BJ (cell line): ENCODE measurements around the gene TSPAN14. TPM values are rescaled to one million over a fixed set of nuclear protein-coding genes. Genes with fewer than 3 reads are reported as not detected.

Experiments
- CTCF ChIA-PET: fragments of 350-600 bp; formaldehyde crosslinking; extraction: SDS; loops from one replicate; lab custom pipeline; 2021; ENCODE audit warnings: antibody characterized with exemption, inconsistent platforms; lab: Yijun Ruan, JAX
- POLR2A ChIA-PET: fragments of 300-600 bp; sonication (Branson Sonifier 250); formaldehyde crosslinking; extraction: SDS; loops from one replicate; lab custom pipeline; 2021; ENCODE audit warnings: antibody characterized with exemption; lab: Charles Lee
- DNase-seq: peaks from one replicate; pipeline ENCODE4 v3.0.0-alpha.2; 2011; ENCODE audit warnings: low read depth
- H3K27me3 ChIP-seq: 2 replicates; pipeline ENCODE4 v1.6.0; 2011; ENCODE audit warnings: low read length; ENCODE audit not compliant: control insufficient read depth, insufficient read depth
- H3K36me3 ChIP-seq: 2 replicates; pipeline ENCODE4 v1.5.1; 2011; ENCODE audit warnings: low read length; ENCODE audit not compliant: control insufficient read depth, insufficient read depth
- H3K4me3 ChIP-seq: 2 replicates; pipeline ENCODE4 v1.5.1; 2011; ENCODE audit warnings: low read depth, mild to moderate bottlenecking, control low read depth, low read length
- polyA plus RNA-seq: library from polyadenylated mRNA; depleted of rRNA; stranded (reverse); fragments of >200 nt; gene quantifications from 2 replicates; pipeline ENCODE4 v1.2.3, GENCODE V29; 2011
- TF ChIP-seq, protein P1 (sequence below): IDR thresholded peaks from 2 replicates; pipeline ENCODE4 v1.5.1; 2011; ENCODE audit warnings: low read depth, mild to moderate bottlenecking, control low read depth, inconsistent platforms, low read length, moderate library complexity; ENCODE audit not compliant: insufficient read depth

TSPAN14 gene
- polyA plus RNA-seq, 1 experiment: 33.3 TPM

DNA sequence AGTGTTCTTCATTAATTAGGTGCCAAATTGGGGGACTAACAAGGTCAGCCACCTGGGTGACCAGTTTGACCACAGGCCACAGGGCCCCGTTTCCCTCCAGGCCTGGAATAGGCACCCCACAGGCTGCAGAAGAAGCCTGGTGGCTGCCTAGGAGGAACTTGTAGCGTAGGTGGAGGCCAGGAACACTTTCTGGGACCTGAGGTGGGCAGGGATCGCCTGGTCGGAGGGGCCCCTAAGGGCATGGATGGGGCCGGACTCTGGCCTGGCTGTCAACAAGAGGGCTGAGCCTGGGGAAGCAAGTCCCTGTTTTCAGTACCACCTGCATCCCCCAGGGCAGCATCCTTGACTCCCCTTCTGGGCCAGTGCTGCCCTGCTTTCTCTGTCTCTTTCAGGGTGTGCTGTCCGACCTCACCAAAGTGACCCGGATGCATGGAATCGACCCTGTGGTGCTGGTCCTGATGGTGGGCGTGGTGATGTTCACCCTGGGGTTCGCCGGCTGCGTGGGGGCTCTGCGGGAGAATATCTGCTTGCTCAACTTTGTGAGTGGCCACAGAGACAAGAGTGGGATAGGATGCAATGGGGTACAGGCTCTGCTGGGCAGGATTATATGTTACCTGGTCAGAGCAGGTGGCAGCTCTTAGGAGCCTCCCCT is 52.9 kb downstream of the TSPAN14 start:
- Histone ChIP-seq H3K27me3 (no peaks in the 10 kb centered on the region), H3K36me3 (peaks cover 5% of the 10 kb centered on the region), H3K4me3 (no peak overlapping the region)
- CTCF ChIA-PET: interaction anchor here (1.1 to 19.0 kb wide), 3 partner anchors 8 to 129 kb away, joined by 3 to 661 read pairs (median 21); partner anchors contain the start of gene TSPAN14
- DNase-seq: no peak
- POLR2A ChIA-PET: no interaction called here
- TF ChIP-seq, protein P1, sequence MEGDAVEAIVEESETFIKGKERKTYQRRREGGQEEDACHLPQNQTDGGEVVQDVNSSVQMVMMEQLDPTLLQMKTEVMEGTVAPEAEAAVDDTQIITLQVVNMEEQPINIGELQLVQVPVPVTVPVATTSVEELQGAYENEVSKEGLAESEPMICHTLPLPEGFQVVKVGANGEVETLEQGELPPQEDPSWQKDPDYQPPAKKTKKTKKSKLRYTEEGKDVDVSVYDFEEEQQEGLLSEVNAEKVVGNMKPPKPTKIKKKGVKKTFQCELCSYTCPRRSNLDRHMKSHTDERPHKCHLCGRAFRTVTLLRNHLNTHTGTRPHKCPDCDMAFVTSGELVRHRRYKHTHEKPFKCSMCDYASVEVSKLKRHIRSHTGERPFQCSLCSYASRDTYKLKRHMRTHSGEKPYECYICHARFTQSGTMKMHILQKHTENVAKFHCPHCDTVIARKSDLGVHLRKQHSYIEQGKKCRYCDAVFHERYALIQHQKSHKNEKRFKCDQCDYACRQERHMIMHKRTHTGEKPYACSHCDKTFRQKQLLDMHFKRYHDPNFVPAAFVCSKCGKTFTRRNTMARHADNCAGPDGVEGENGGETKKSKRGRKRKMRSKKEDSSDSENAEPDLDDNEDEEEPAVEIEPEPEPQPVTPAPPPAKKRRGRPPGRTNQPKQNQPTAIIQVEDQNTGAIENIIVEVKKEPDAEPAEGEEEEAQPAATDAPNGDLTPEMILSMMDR: no peak

DNA sequence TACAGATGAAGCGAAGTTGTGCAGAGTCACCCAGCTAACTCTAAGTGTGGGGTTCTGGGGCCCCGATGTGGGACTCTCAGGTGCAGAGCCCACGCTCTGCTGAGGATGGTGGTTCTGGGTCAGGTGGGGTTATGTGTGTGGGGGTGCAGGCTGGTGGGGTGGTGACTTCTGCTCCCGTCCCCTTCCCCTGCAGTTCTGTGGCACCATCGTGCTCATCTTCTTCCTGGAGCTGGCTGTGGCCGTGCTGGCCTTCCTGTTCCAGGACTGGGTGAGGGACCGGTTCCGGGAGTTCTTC is 54.9 kb downstream of the TSPAN14 start:
- POLR2A ChIA-PET: no interaction called here
- CTCF ChIA-PET: interaction anchor here (0.6 to 19.0 kb wide), 5 partner anchors 10 to 572 kb away, joined by 3 to 661 read pairs (median 3); partner anchors contain the start of gene TSPAN14

DNA sequence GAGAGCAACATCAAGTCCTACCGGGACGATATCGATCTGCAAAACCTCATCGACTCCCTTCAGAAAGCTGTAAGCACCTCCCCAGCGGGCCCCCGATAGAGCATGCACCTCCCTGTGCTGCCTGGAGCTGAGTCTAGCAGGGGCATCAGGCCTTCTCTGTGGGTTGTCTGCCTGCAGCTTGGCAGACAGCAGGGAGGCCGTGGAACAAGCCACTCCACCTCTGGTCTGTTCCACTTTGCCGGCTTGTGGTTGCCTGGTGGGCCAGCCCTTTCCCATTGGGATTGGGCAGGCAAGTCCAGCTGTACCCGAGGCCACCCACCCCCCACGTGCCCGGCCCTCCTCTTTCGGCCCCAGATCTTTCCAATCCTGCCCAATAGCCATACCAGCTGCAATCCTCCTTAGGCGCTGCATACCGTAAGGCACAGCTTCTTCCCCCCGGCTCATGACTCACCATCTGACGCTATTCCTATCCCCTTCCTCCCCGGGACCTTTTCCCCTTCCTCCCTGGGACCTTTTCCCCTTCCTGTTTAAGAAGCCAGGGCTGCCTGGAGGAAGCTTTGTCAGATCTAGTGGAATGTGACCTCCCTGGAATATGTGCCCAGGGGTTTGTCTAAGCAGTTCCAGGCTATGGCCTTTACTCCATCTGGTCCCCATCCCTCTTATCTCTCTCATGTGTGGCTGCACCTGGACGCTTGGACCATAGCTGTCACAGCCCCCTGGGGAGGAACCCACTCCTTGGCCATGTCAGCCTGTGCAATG is 55.5 kb downstream of the TSPAN14 start:
- peaks cover 13% of the 10 kb centered on the region for H3K36me3 ChIP-seq
- H3K4me3 ChIP-seq: no peak overlapping the region
- no peaks in the 10 kb centered on the region for H3K27me3 ChIP-seq
- TF ChIP-seq, protein P1: no peak
- CTCF ChIA-PET: interaction anchor here (0.6 to 19.0 kb wide), 5 partner anchors 11 to 573 kb away, joined by 3 to 661 read pairs (median 3); partner anchors contain the start of gene TSPAN14
- peak; percentile 38 for DNase-seq
- POLR2A ChIA-PET: no interaction called here

More for the DNA sequence above, 54.9 kb downstream of the TSPAN14 start:
- TF ChIP-seq, protein P1: no peak
- peaks cover 9% of the 10 kb centered on the region for H3K36me3 ChIP-seq
- H3K27me3 ChIP-seq: no peaks in the 10 kb centered on the region
- no peak for DNase-seq
- H3K4me3 ChIP-seq: no peak overlapping the region

DNA sequence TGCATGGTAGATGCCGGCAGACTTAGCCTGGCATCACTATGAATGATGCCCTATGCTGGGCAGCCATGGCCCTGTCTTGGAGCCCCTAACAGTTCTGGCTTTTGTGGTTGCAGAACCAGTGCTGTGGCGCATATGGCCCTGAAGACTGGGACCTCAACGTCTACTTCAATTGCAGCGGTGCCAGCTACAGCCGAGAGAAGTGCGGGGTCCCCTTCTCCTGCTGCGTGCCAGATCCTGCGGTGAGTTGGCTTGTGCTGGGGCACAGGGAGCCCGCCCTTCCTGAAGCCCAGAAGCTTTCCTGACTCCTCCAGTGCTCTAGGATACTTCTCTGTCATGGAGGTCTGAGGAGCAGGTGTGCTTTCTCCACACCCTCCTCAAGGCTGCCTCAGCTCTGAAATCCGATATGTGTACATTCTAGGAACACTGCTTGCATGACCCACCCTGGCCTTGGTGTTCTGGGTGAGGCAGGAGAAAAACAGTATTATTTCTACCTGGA is 58.0 kb downstream of the TSPAN14 start:
- TF ChIP-seq, protein P1: no peak
- no peak for DNase-seq
- Histone ChIP-seq H3K27me3 (no peaks in the 10 kb centered on the region), H3K36me3 (peaks cover 14% of the 10 kb centered on the region), H3K4me3 (no peak overlapping the region)
- CTCF ChIA-PET: interaction anchor here (0.7 to 19.0 kb wide), 2 partner anchors 26 to 61 kb away, joined by 3 to 661 read pairs; partner anchors contain the start of gene TSPAN14
- POLR2A ChIA-PET: no interaction called here

DNA sequence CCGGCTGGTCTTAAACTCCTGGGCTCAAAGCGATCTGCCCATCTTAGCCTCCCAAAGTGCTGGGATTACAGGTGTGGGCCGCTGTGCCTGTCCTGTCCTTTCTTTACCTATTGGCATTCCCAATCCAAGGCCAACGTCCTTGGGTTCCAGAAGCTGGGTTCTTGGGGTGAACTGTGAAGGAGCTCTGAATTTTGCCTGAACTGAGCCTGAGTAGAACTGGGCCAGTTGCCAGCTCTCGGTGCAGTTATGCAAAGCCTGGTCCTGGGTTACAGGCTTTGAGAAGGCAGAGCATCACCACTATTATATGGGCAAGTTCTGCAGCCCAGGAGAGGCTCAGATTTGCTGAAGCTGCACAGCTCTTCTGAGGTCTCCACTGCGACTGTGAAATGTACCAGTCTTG is 59.0 kb downstream of the TSPAN14 start:
- no peak for DNase-seq
- TF ChIP-seq, protein P1: no peak
- ChIA-PET CTCF (interaction anchor here (4.3 to 19.0 kb wide), 2 partner anchors 7 to 62 kb away, joined by 21 to 661 read pairs; partner anchors contain the start of gene TSPAN14), POLR2A (no interaction called here)
- Histone ChIP-seq H3K27me3 (no peaks in the 10 kb centered on the region), H3K4me3 (no peak overlapping the region), H3K36me3 (peaks cover 16% of the 10 kb centered on the region)
